DOHH2 (cell line): ENCODE results near the gene RXFP4.

ENCODE experiments used
- H3F3A ChIP-seq: fragments of 200-600 bp; sonication (generic), shearing (Covaris generic); 2 replicates; pipeline ENCODE4 v1.6.0; 2016; ENCODE audit warnings: antibody characterized with exemption, mild to moderate bottlenecking; ENCODE audit not compliant: control insufficient read depth, insufficient read depth
- H3K27ac ChIP-seq: fragments of 200-600 bp; sonication (generic); 2 replicates; pipeline ENCODE4 v1.5.1; 2014; ENCODE audit warnings: low read depth, mild to moderate bottlenecking, low read length, moderate library complexity
- H3K27me3 ChIP-seq: fragments of 200-600 bp; sonication (generic); 2 replicates; pipeline ENCODE4 v1.6.1; 2014; ENCODE audit warnings: mild to moderate bottlenecking, low read length, mixed read lengths; ENCODE audit not compliant: control insufficient read depth
- H3K36me3 ChIP-seq: fragments of 200-600 bp; sonication (generic); 2 replicates; pipeline ENCODE4 v1.6.1; 2014; ENCODE audit warnings: mild to moderate bottlenecking, low read length, moderate library complexity, mixed read lengths; ENCODE audit not compliant: control insufficient read depth
- H3K4me1 ChIP-seq: fragments of 200-600 bp; sonication (generic); 2 replicates; pipeline ENCODE4 v1.6.1; 2014; ENCODE audit warnings: mild to moderate bottlenecking, low read length, mixed read lengths; ENCODE audit not compliant: control insufficient read depth
- H3K4me2 ChIP-seq: fragments of 200-600 bp; sonication (generic); 2 replicates; pipeline ENCODE4 v1.6.0; 2014; ENCODE audit warnings: mild to moderate bottlenecking, low read length, moderate library complexity
- H3K4me3 ChIP-seq: fragments of 200-600 bp; sonication (generic); 2 replicates; pipeline ENCODE4 v1.5.1; 2014; ENCODE audit warnings: mild to moderate bottlenecking, low read length, mixed read lengths
- H3K79me2 ChIP-seq: fragments of 200-600 bp; sonication (generic); 2 replicates; pipeline ENCODE4 v1.6.1; 2014; ENCODE audit warnings: mild to moderate bottlenecking, low read length, mixed read lengths; ENCODE audit not compliant: control insufficient read depth
- H3K9me2 ChIP-seq: fragments of 200-600 bp; sonication (generic); replicated peaks from 2 replicates; pipeline ENCODE4 v1.6.1; 2014; ENCODE audit warnings: mild to moderate bottlenecking, low read length, mixed read lengths; ENCODE audit not compliant: control insufficient read depth
- H3K9me3 ChIP-seq: fragments of 200-600 bp; sonication (generic); 2 replicates; pipeline ENCODE4 v1.6.1; 2014; ENCODE audit warnings: antibody characterized with exemption, low read length, mixed read lengths; ENCODE audit not compliant: control insufficient read depth, insufficient read depth
- H4K20me1 ChIP-seq: fragments of 200-600 bp; sonication (generic); 2 replicates; pipeline ENCODE4 v1.6.0; 2014; ENCODE audit warnings: low read depth, mild to moderate bottlenecking, antibody characterized with exemption, low read length, moderate library complexity; ENCODE audit not compliant: control insufficient read depth, insufficient read depth
- EZH2phosphoT487 ChIP-seq: fragments of 200-600 bp; sonication (generic); IDR thresholded peaks from 2 replicates; pipeline ENCODE4 v1.6.1; 2017; ENCODE audit warnings: borderline replicate concordance, mild to moderate bottlenecking, antibody characterized with exemption, low read length, moderate library complexity, mixed read lengths
- TF ChIP-seq, protein P1 (sequence below): fragments of 200-600 bp; sonication (generic); IDR thresholded peaks from one replicate; pipeline ENCODE4 v1.5.1; 2014; ENCODE audit warnings: antibody characterized with exemption, mild to moderate bottlenecking, low read depth, low read length; ENCODE audit not compliant: poor library complexity, severe bottlenecking

Gene RXFP4

DNA sequence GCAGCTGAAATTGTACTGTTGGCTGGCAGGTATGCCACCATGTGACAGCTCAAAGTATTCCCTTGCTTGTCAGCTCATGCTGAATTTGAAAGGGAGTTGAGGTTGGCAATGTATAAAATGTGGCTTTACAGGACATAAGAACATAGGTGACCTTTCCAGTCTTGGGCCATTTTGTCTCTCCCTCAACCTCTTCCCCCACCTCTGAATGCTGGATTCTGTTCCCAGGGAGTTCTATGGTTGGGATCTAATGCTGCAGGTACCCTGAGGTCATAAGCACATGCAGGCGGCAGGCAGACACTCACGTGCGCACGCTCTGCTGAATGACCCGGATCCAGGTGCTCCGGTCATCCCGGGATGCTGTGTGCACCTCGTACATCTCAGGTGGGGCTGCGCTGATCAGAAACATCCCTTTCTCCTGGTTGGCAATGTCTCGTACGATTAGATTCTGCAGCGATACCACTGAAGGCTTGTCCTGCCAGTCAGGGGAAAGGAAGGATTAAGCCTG lies 16.0 kb downstream of the RXFP4 start:
- Histone ChIP-seq H3K9me3 (no peaks in the 10 kb centered on the region), H3F3A (peaks cover 2% of the 10 kb centered on the region; the same call in 1 of the 2 replicates), H4K20me1 (no peaks in the 10 kb centered on the region), H3K4me1 (peaks cover 37% of the 10 kb centered on the region), H3K27me3 (no peaks in the 10 kb centered on the region), H3K79me2 (peaks cover 22% of the 10 kb centered on the region), H3K9me2 (no peaks in the 10 kb centered on the region), H3K4me2 (no peak overlapping the region), H3K27ac (no peak overlapping the region), H3K4me3 (no peak overlapping the region), H3K36me3 (peaks cover 91% of the 10 kb centered on the region)
- TF ChIP-seq, protein P1, sequence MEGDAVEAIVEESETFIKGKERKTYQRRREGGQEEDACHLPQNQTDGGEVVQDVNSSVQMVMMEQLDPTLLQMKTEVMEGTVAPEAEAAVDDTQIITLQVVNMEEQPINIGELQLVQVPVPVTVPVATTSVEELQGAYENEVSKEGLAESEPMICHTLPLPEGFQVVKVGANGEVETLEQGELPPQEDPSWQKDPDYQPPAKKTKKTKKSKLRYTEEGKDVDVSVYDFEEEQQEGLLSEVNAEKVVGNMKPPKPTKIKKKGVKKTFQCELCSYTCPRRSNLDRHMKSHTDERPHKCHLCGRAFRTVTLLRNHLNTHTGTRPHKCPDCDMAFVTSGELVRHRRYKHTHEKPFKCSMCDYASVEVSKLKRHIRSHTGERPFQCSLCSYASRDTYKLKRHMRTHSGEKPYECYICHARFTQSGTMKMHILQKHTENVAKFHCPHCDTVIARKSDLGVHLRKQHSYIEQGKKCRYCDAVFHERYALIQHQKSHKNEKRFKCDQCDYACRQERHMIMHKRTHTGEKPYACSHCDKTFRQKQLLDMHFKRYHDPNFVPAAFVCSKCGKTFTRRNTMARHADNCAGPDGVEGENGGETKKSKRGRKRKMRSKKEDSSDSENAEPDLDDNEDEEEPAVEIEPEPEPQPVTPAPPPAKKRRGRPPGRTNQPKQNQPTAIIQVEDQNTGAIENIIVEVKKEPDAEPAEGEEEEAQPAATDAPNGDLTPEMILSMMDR, result no peak
- no peak for TF ChIP-seq EZH2phosphoT487

DNA sequence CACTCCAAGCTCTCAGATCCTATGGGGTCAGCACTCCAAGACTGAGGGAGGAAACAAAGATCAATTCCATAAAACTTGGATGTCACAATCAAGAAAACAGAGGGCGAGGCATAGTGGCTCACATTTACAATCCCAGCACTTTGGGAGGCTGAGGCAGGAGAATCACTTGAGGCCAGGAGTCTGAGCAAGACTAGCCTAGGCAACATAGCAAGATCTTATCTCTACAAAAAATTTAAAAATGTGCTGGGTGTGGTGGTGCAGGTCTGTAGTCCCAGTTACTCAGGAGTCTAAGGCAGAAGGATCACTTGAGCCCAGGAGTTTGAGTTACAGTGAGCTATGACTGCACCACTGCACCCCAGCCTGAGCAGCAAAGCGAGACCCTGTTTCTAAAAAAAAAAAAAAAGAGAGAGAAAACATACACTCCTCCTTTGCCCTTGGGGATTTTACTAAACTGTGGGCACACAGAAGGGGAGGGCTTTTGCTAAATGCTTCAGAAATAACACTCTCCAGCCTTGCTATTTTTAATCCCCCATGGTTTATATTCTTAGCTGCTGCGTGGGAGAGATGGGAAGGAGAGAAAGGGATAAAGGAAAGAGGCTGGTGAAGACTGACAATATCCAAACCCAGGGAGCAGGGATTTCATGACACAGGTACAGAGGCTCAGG lies 18.8 kb downstream of the RXFP4 start:
- H4K20me1 ChIP-seq, result no peaks in the 10 kb centered on the region
- H3K36me3 ChIP-seq, result peaks cover 85% of the 10 kb centered on the region
- H3K9me3 ChIP-seq, result no peaks in the 10 kb centered on the region
- peak overlapping the region; percentile 54 for H3K27ac ChIP-seq
- H3K4me1 ChIP-seq, result peaks cover 43% of the 10 kb centered on the region
- peaks cover 2% of the 10 kb centered on the region; the same call in 1 of the 2 replicates for H3F3A ChIP-seq
- H3K27me3 ChIP-seq, result no peaks in the 10 kb centered on the region
- no peak for TF ChIP-seq EZH2phosphoT487
- TF ChIP-seq, protein P1, result no peak
- H3K4me2 ChIP-seq, result peak overlapping the region; percentile 56
- no peaks in the 10 kb centered on the region for H3K9me2 ChIP-seq
- H3K79me2 ChIP-seq, result peaks cover 22% of the 10 kb centered on the region
- H3K4me3 ChIP-seq, result peak overlapping the region; percentile 26

DNA sequence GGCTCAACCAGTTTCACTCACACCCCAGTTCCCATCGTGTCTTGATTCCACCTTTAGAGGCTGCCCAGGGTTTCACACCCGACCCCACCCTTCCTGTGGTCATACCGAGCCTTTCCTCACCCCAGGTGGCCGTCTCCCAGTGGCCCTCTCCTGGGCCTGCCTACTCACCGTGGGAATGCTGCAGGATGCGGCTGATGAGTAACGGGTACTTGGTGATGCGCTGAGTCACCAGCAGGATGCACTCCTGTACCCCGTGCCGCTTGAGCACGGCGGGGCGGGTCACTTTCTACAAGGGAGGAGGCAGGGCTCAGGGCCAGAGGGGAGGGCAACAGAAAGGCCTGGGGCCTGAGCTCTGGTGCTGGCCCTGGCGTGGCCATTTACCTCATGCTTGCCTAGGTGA lies 20.5 kb downstream of the RXFP4 start:
- TF ChIP-seq, protein P1, result peak; percentile 14
- TF ChIP-seq EZH2phosphoT487, result no peak
- no peak overlapping the region for H3K27ac ChIP-seq
- H3K27me3 ChIP-seq, result no peaks in the 10 kb centered on the region
- no peaks in the 10 kb centered on the region for H4K20me1 ChIP-seq
- peak overlapping the region; percentile 32; the same call in 1 of the 2 replicates for H3K4me2 ChIP-seq
- no peaks in the 10 kb centered on the region for H3K9me3 ChIP-seq
- H3K4me3 ChIP-seq, result no peak overlapping the region
- H3K9me2 ChIP-seq, result no peaks in the 10 kb centered on the region
- H3K4me1 ChIP-seq, result peaks cover 43% of the 10 kb centered on the region
- peaks cover 23% of the 10 kb centered on the region for H3K79me2 ChIP-seq
- peaks cover 86% of the 10 kb centered on the region for H3K36me3 ChIP-seq
- H3F3A ChIP-seq, result peaks cover 2% of the 10 kb centered on the region; the same call in 1 of the 2 replicates
